HEK293 (cell line): ENCODE data around the gene RPRML.

Experiments used
- CTCF ChIA-PET: fragments of 350-600 bp; formaldehyde crosslinking; extraction: SDS; loops from one replicate; lab custom pipeline; 2021; ENCODE audit warnings: antibody characterized with exemption; lab: Yijun Ruan, JAX
- POLR2A ChIA-PET: fragments of 300-600 bp; formaldehyde crosslinking; extraction: SDS; loops from one replicate; lab custom pipeline; 2020; ENCODE audit warnings: antibody characterized with exemption, inconsistent platforms; lab: Yijun Ruan, JAX
- H3K27ac ChIP-seq: fragments of 200-500 bp; sonication (Bioruptor generic); 2 replicates; pipeline ENCODE4 v1.5.1; 2014; ENCODE audit warnings: low read depth, low read length, control low read depth, inconsistent platforms; ENCODE audit errors: extremely low read depth
- H3K36me3 ChIP-seq, 2 experiments: fragments of 200-500 bp in 1 of 2; sonication (Bioruptor generic) in 1 of 2; 1 replicate in 1 of 2; 2 replicates in 1 of 2; pipeline ENCODE4 v1.5.1; 2014 to 2017; ENCODE audit warnings: inconsistent platforms in 2 of 2, low read length in 2 of 2; ENCODE audit not compliant: control insufficient read depth in 2 of 2, insufficient read depth in 1 of 2
- H3K4me1 ChIP-seq: fragments of 200-500 bp; sonication (Bioruptor generic); 2 replicates; pipeline ENCODE4 v1.5.1; 2014; ENCODE audit warnings: mild to moderate bottlenecking, low read length, inconsistent platforms; ENCODE audit not compliant: control insufficient read depth, insufficient read depth
- H3K4me3 ChIP-seq: 2 replicates; pipeline ENCODE4 v1.5.1; 2011; ENCODE audit warnings: low read depth, mild to moderate bottlenecking, control low read depth, low read length, moderate library complexity
- H3K9me3 ChIP-seq: fragments of 200-500 bp; sonication (Bioruptor generic); 2 replicates; pipeline ENCODE4 v1.5.1; 2014; ENCODE audit warnings: low read depth, low read length, inconsistent platforms; ENCODE audit not compliant: control insufficient read depth, insufficient read depth
- BCL11A ChIP-seq: fragments of 450-650 bp; formaldehyde crosslinking; IDR thresholded peaks from 2 replicates; pipeline ENCODE4 v1.5.1; 2016; ENCODE audit warnings: low read depth, missing biosample characterization, missing genetic modification characterization
- GLIS1 ChIP-seq: fragments of 450-650 bp; formaldehyde crosslinking; IDR thresholded peaks from 2 replicates; pipeline ENCODE4 v1.5.1; 2016; ENCODE audit warnings: missing biosample characterization, missing genetic modification characterization
- IKZF3 ChIP-seq: fragments of 450-650 bp; IDR thresholded peaks from 2 replicates; pipeline ENCODE4 v1.5.0; 2018; ENCODE audit warnings: missing biosample characterization, mild to moderate bottlenecking, missing genetic modification characterization, moderate library complexity
- SALL2 ChIP-seq: fragments of 450-650 bp; formaldehyde crosslinking; IDR thresholded peaks from 2 replicates; pipeline ENCODE4 v1.5.0; 2017; ENCODE audit warnings: missing biosample characterization, mild to moderate bottlenecking, missing genetic modification characterization, borderline replicate concordance
- TRIM28 ChIP-seq: IDR thresholded peaks from 2 replicates; pipeline ENCODE4 v1.6.1; 2011; ENCODE audit warnings: low read length, control low read depth, borderline replicate concordance
- ZBTB7A ChIP-seq: fragments of 450-650 bp; formaldehyde crosslinking; IDR thresholded peaks from 2 replicates; pipeline ENCODE4 v1.5.1; 2016; ENCODE audit warnings: low read depth, missing biosample characterization, missing genetic modification characterization
- ZEB2 ChIP-seq: fragments of 450-650 bp; formaldehyde crosslinking; IDR thresholded peaks from 2 replicates; pipeline ENCODE4 v1.5.1; 2016; ENCODE audit warnings: missing biosample characterization, missing genetic modification characterization
- ZFP69B ChIP-seq: fragments of 450-650 bp; formaldehyde crosslinking; IDR thresholded peaks from 2 replicates; pipeline ENCODE4 v1.5.1; 2016; ENCODE audit warnings: missing biosample characterization, missing genetic modification characterization
- ZNF23 ChIP-seq: fragments of 450-650 bp; formaldehyde crosslinking; IDR thresholded peaks from 2 replicates; pipeline ENCODE4 v1.5.1; 2016; ENCODE audit warnings: missing biosample characterization, missing genetic modification characterization, borderline replicate concordance
- ZNF24 ChIP-seq: fragments of 450-650 bp; formaldehyde crosslinking; IDR thresholded peaks from 2 replicates; pipeline ENCODE4 v1.5.1; 2016; ENCODE audit warnings: missing biosample characterization, missing genetic modification characterization
- ZNF585B ChIP-seq: fragments of 450-650 bp; formaldehyde crosslinking; IDR thresholded peaks from 2 replicates; pipeline ENCODE4 v1.5.1; 2016; ENCODE audit warnings: missing biosample characterization, missing genetic modification characterization
- ZNF600 ChIP-seq: fragments of 450-650 bp; formaldehyde crosslinking; IDR thresholded peaks from 2 replicates; pipeline ENCODE4 v1.5.1; 2016; ENCODE audit warnings: missing biosample characterization, missing genetic modification characterization
- ZNF621 ChIP-seq: fragments of 450-650 bp; formaldehyde crosslinking; IDR thresholded peaks from 2 replicates; pipeline ENCODE4 v1.5.1; 2017; ENCODE audit warnings: missing biosample characterization, missing genetic modification characterization
- ZNF624 ChIP-seq: fragments of 450-650 bp; formaldehyde crosslinking; IDR thresholded peaks from 2 replicates; pipeline ENCODE4 v1.5.1; 2017; ENCODE audit warnings: missing biosample characterization, missing genetic modification characterization
- ZNF629 ChIP-seq: fragments of 450-650 bp; formaldehyde crosslinking; IDR thresholded peaks from 2 replicates; pipeline ENCODE4 v1.5.1; 2017; ENCODE audit warnings: missing biosample characterization, missing genetic modification characterization
- ZNF707 ChIP-seq: fragments of 450-650 bp; formaldehyde crosslinking; IDR thresholded peaks from 2 replicates; pipeline ENCODE4 v1.5.1; 2016; ENCODE audit warnings: missing biosample characterization, missing genetic modification characterization
- ZNF768 ChIP-seq: fragments of 450-650 bp; formaldehyde crosslinking; IDR thresholded peaks from 2 replicates; pipeline ENCODE4 v1.5.1; 2018; ENCODE audit warnings: missing biosample characterization, mild to moderate bottlenecking, missing genetic modification characterization
- TF ChIP-seq, protein P1 (sequence below): fragments of 450-650 bp; formaldehyde crosslinking; IDR thresholded peaks from 2 replicates; pipeline ENCODE4 v1.5.1; 2016; ENCODE audit warnings: missing biosample characterization, missing genetic modification characterization
- TF ChIP-seq, protein P2 (sequence below): sonication (generic); formaldehyde crosslinking; IDR thresholded peaks from 2 replicates; pipeline ENCODE4 v1.8.1; 2022; ENCODE audit warnings: mild to moderate bottlenecking, moderate library complexity, missing genetic modification reagents
- TF ChIP-seq, protein P3 (sequence below): fragments of 450-650 bp; formaldehyde crosslinking; conservative IDR thresholded peaks from 2 replicates; pipeline ENCODE4 v1.5.1; 2016; ENCODE audit warnings: low read depth, missing biosample characterization, missing genetic modification characterization
- TF ChIP-seq, protein P4 (sequence below): fragments of 450-650 bp; formaldehyde crosslinking; IDR thresholded peaks from 2 replicates; pipeline ENCODE4 v1.5.1; 2016; ENCODE audit warnings: missing biosample characterization, missing genetic modification characterization

RPRML gene

DNA sequence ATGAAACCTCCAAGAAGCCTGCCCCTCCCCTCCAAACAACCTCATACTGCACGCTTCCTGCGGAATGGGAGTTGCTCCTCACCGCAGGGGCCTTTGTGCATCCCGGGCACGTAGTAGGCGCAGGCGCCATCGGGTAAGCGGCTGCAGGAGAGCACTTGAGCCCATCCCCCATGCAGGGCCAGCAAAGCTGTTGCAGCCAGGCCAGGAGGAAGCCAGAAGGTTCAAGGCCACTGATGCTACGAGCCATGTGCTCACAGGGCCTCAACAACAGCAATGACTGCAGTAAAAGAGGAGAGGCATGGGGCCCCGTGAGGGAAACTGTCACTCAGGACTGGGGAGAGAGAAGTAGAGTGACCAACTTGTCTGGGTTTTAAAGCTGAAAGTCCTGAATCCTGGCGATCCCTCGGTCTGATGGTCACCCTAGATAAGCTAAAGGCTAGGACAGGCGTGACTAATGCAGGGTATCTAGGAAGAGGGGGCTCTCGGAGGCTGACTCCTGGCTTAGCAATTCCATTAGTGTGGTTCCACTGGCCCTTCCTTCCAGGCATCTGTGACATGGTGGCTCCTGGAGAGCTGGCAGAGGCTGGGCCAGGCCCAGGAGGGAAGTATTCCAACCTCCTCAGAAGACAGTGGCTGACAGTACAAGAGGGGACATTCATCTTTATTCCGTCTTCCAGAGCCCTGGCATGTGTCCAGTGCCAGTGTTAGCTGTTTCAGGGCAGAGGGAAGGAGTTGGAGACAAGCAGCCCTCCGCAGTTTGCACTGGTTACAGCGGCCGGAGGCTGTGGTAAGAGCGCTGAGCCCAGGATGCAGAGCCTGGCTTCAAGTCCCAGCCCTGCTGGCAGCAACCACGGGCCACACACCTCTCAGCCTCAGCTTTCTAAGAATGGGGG lies 35.3 kb downstream of the RPRML start:
- POLR2A ChIA-PET, result interaction anchor here (0.7 to 1.0 kb wide), 2 partner anchors 34 to 85 kb away, joined by 3 read pairs; no protein-coding TSS in a partner anchor
- peaks cover 16 to 40% of the 10 kb centered on the region in 2 experiments for H3K36me3 ChIP-seq
- H3K4me3 ChIP-seq, result no peak overlapping the region
- no peaks in the 10 kb centered on the region for H3K4me1 ChIP-seq
- CTCF ChIA-PET, result interaction anchor here (0.6 to 6.7 kb wide), 11 partner anchors 8 to 372 kb away, joined by 3 to 94 read pairs (median 16); no protein-coding TSS in a partner anchor
- TF ChIP-seq, protein P1, sequence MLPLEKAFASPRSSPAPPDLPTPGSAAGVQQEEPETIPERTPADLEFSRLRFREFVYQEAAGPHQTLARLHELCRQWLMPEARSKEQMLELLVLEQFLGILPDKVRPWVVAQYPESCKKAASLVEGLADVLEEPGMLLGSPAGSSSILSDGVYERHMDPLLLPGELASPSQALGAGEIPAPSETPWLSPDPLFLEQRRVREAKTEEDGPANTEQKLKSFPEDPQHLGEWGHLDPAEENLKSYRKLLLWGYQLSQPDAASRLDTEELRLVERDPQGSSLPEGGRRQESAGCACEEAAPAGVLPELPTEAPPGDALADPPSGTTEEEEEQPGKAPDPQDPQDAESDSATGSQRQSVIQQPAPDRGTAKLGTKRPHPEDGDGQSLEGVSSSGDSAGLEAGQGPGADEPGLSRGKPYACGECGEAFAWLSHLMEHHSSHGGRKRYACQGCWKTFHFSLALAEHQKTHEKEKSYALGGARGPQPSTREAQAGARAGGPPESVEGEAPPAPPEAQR (tag by site-specific recombination), result no peak
- TF ChIP-seq ZNF585B (tag by site-specific recombination), result no peak
- TF ChIP-seq, protein P2, sequence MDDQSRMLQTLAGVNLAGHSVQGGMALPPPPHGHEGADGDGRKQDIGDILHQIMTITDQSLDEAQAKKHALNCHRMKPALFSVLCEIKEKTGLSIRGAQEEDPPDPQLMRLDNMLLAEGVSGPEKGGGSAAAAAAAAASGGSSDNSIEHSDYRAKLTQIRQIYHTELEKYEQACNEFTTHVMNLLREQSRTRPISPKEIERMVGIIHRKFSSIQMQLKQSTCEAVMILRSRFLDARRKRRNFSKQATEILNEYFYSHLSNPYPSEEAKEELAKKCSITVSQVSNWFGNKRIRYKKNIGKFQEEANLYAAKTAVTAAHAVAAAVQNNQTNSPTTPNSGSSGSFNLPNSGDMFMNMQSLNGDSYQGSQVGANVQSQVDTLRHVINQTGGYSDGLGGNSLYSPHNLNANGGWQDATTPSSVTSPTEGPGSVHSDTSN (CRISPR knock-in tag), result no peak
- TF ChIP-seq ZEB2, result no peak
- TF ChIP-seq ZNF624 (tag by site-specific recombination), result no peak
- TF ChIP-seq ZNF621 (tag by site-specific recombination), result no peak
- TF ChIP-seq ZNF23 (tag by site-specific recombination), result no peak
- no peak overlapping the region for H3K27ac ChIP-seq
- no peaks in the 10 kb centered on the region for H3K9me3 ChIP-seq

DNA sequence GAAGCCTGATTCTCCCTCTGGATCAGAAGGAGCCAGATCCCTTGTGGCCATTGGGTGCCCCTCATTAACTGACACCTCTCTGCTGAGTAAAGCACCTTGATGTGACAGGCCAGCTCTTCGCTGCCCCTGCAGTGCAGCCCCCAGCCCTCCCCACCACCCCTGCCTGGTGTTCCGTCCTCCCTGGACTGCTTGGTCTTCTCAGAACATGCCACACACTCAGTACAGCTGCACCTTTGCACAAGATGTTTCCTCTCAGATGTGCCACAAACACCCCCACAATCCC lies 35.9 kb downstream of the RPRML start:
- Histone ChIP-seq H3K4me3 (no peak overlapping the region), H3K36me3 (peaks cover 22 to 40% of the 10 kb centered on the region in 2 experiments), H3K4me1 (no peaks in the 10 kb centered on the region), H3K9me3 (no peaks in the 10 kb centered on the region), H3K27ac (no peak overlapping the region)
- CTCF ChIA-PET, result interaction anchor here (0.5 to 6.7 kb wide), 46 partner anchors 9 to 798 kb away, joined by 3 to 94 read pairs (median 4); no protein-coding TSS in a partner anchor
- TF ChIP-seq ZNF707, result no peak
- POLR2A ChIA-PET, result interaction anchor here (1.1 kb wide), 1 partner anchor 110 kb away, joined by 3 read pairs; no protein-coding TSS in a partner anchor

DNA sequence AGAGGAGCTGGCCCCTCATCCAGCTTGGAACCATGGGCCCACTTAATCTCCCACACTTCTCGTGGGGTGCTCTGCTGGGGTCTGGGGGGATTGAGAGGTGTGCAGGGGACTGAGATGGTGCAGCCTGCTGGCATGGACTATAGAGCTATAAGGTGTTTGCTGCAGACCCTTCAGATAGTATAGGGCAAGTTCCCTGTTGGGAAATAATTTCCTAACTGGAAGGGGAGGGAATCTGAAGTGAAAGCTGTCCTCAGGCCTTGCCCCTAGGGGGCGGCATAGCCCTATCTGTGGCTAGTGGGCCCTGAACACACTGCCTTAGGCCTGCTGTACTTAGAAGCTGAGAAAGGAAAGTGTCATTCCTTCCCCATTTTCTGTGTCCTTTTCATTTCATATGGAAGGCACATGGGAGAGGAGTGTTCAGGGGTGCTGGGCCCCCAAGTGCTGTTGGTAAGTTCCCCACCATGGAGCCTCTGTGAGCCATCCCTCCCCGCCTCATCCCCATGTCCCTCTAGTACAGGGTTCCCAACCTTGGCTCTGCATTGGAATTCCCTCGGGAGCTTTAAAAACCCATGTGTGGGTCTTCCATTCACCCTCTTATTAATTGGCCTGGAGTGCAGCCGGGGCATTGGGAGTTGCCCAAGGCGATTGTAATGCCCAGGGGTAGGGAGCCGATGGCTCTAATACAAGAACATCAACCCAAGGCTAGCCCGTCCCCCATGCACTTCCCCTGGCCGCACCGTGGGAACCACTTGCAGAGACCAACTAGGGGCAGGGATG lies 36.4 kb downstream of the RPRML start:
- Histone ChIP-seq H3K27ac (no peak overlapping the region), H3K9me3 (no peaks in the 10 kb centered on the region), H3K36me3 (peaks cover 27 to 41% of the 10 kb centered on the region in 2 experiments), H3K4me3 (no peak overlapping the region), H3K4me1 (no peaks in the 10 kb centered on the region)
- ChIA-PET CTCF (interaction anchor here (0.5 to 6.7 kb wide), 63 partner anchors 9 to 1048 kb away, joined by 3 to 94 read pairs (median 4); partner anchors contain the start of gene MAPT), POLR2A (interaction anchor here (0.6 to 1.1 kb wide), 3 partner anchors 9 to 110 kb away, joined by 3 to 4 read pairs (median 3); no protein-coding TSS in a partner anchor)
- TF ChIP-seq ZNF24 (tag by site-specific recombination) (no peak), SALL2 (no peak), ZNF768 (tag by site-specific recombination) (no peak), ZNF600 (tag by site-specific recombination) (no peak), ZBTB7A (tag by site-specific recombination) (no peak), GLIS1 (tag by site-specific recombination) (no peak), BCL11A (no peak), IKZF3 (peak; percentile 52; the same call in 1 of the 2 replicates), ZNF629 (tag by site-specific recombination) (0 out of 2 replicates have a peak, but pooled peaks have one; percentile 17), TRIM28 (no peak), ZFP69B (tag by site-specific recombination) (peak; percentile 60; the same call in 1 of the 2 replicates)
- TF ChIP-seq, protein P3, sequence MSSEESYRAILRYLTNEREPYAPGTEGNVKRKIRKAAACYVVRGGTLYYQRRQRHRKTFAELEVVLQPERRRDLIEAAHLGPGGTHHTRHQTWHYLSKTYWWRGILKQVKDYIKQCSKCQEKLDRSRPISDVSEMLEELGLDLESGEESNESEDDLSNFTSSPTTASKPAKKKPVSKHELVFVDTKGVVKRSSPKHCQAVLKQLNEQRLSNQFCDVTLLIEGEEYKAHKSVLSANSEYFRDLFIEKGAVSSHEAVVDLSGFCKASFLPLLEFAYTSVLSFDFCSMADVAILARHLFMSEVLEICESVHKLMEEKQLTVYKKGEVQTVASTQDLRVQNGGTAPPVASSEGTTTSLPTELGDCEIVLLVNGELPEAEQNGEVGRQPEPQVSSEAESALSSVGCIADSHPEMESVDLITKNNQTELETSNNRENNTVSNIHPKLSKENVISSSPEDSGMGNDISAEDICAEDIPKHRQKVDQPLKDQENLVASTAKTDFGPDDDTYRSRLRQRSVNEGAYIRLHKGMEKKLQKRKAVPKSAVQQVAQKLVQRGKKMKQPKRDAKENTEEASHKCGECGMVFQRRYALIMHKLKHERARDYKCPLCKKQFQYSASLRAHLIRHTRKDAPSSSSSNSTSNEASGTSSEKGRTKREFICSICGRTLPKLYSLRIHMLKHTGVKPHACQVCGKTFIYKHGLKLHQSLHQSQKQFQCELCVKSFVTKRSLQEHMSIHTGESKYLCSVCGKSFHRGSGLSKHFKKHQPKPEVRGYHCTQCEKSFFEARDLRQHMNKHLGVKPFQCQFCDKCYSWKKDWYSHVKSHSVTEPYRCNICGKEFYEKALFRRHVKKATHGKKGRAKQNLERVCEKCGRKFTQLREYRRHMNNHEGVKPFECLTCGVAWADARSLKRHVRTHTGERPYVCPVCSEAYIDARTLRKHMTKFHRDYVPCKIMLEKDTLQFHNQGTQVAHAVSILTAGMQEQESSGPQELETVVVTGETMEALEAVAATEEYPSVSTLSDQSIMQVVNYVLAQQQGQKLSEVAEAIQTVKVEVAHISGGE (tag by site-specific recombination), result no peak
- TF ChIP-seq, protein P4, sequence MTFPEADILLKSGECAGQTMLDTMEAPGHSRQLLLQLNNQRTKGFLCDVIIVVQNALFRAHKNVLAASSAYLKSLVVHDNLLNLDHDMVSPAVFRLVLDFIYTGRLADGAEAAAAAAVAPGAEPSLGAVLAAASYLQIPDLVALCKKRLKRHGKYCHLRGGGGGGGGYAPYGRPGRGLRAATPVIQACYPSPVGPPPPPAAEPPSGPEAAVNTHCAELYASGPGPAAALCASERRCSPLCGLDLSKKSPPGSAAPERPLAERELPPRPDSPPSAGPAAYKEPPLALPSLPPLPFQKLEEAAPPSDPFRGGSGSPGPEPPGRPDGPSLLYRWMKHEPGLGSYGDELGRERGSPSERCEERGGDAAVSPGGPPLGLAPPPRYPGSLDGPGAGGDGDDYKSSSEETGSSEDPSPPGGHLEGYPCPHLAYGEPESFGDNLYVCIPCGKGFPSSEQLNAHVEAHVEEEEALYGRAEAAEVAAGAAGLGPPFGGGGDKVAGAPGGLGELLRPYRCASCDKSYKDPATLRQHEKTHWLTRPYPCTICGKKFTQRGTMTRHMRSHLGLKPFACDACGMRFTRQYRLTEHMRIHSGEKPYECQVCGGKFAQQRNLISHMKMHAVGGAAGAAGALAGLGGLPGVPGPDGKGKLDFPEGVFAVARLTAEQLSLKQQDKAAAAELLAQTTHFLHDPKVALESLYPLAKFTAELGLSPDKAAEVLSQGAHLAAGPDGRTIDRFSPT (tag by site-specific recombination), result no peak
